ENCODE results near the gene MAD1L1.

DNA sequence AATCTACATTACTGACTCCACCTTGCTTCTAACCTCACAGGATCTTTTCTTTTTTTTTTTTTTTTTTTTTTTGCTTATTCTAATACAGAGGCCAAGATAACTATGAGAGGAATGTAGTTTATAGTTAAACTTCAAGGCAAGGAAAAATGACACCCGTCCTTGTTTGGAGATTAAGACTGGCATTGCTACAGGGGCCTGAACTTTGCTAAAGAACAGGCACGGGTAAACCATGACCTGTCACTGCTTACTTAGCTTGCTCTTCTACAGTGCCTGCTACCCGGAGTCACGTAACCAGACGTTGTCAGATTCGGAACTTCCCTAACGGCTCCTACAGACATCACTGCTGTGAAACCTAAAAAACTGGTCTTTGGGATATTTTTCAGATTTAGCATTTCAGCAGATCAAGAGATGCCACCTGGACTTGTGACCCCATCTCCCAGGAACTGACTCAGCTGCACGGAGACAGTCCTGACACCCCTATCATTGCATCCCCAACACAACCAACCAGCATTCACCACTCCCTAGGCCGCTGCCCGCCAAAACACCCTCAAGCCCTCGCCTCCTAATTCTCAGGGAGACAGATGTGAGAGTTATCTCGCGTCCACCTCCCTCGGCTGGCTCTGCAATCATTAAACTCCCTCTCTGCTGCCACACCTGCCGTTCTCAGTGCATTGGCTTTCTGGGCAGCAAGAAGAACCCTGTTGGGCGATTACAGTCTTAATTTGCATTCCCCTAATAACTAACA lies 27.5 kb downstream of the MAD1L1 start:
- TF ChIP-seq, protein P1, sequence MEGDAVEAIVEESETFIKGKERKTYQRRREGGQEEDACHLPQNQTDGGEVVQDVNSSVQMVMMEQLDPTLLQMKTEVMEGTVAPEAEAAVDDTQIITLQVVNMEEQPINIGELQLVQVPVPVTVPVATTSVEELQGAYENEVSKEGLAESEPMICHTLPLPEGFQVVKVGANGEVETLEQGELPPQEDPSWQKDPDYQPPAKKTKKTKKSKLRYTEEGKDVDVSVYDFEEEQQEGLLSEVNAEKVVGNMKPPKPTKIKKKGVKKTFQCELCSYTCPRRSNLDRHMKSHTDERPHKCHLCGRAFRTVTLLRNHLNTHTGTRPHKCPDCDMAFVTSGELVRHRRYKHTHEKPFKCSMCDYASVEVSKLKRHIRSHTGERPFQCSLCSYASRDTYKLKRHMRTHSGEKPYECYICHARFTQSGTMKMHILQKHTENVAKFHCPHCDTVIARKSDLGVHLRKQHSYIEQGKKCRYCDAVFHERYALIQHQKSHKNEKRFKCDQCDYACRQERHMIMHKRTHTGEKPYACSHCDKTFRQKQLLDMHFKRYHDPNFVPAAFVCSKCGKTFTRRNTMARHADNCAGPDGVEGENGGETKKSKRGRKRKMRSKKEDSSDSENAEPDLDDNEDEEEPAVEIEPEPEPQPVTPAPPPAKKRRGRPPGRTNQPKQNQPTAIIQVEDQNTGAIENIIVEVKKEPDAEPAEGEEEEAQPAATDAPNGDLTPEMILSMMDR (conservative IDR thresholded peaks at IDR 0.05) = no peak
- TF ChIP-seq ZFX (IDR thresholded peaks at IDR 0.05) = no peak

Data from C4-2B (cell line).